HG02981 (cell line): ENCODE data around the gene BTBD3.

Experiments used
- ATAC-seq: cut with Tn5 transposase; IDR thresholded peaks from one replicate; pipeline ENCODE4 v1.9.1; 2021; ENCODE audit warnings: mild to moderate bottlenecking, moderate library complexity; ENCODE audit not compliant: unreplicated experiment

BTBD3 gene

GRCh38 chr20:11965602-11966001 is 47.9 kb downstream of the BTBD3 start:
- no peak for ATAC-seq

- no peak for ATAC-seq
Measured at GRCh38 chr20:11966186-11966585, 48.5 kb downstream of the BTBD3 start.

GRCh38 chr20:11970243-11970836 is 52.6 kb downstream of the BTBD3 start:
- no peak for ATAC-seq

- no peak for ATAC-seq
Measured at GRCh38 chr20:11972478-11972877, 54.8 kb downstream of the BTBD3 start.
